Activated CD4-positive, CD25-positive, alpha-beta regulatory T cell treated with anti-CD3 and anti-CD28 coated beads, Interleukin-2, amount 50 U/mL, for 72 hours (primary cell): ENCODE results near the gene ERFL.
A peak's percentile ranks its signal among the peaks of the same experiment; 100 is the strongest.

Source experiments
- DNase-seq: peaks from one replicate; pipeline ENCODE4 v3.0.0; 2021

Gene ERFL

DNA sequence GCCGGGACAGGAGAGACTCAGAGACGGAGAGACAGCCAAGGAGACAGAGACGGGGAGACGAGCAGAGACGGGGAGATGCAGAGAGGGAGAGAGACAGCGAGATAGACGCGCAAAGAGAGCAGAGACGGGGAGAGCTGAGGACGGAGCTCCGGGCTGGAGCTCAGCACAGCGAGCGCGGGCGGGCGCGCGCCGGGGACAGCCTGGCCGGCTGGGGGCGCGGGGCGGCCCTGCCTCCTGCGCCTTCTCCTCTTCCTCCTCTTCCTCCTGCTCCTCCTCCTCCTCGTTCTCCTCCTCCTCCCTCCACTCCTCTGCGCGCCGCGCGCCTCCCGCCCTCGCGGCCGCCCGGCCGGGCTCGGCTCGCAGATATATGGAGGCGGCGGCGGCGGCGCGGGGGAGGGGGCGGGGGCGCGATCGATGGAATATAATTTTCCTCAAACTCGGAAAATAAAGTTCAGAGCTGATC, at the start of gene ERFL:
TSS of gene ERFL (minus strand) at position 229 of the 463 bp plus-strand sequence. CDS start 15,530 bp downstream, outside the sequence.
- peak; percentile 49 for DNase-seq

DNA sequence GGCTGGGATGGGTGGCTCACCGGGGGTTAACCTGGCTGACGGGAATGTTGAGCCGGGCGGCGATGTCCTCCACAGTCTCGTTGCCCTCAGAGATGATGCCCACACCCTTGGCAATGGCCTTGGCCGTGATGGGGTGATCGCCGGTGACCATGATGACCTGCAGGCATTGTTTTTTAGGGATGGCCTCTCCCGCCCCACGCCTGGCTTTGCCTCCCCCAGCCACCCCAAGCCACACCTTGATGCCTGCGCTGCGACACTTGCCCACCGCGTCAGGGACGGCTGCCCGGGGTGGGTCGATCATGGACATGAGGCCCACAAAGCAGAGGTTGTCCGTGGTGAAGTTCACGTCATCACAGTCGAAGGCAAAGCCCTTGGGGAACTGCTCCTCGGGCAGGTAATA, 49.7 kb upstream of the ERFL start:
- DNase-seq: no peak

DNA sequence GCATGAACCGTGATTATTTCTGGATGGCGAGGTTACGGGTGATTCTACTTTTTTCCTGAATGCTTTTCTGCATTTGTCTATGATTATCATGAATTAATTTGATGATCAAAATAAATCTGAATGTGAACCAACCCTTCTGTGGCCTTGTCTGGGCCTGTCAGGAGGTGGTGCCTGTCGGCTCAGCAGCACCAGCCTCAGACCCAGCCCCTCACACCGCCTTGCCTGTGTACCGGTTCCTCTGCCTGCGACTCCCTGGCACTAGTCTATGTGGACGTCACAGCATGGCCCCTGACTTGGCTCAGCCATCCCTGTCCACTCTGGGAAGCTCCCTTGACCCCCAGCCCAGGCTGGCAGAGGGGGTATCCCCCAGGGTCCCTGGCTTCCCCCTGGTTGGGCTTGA, 46.4 kb upstream of the ERFL start:
- DNase-seq: no peak

DNA sequence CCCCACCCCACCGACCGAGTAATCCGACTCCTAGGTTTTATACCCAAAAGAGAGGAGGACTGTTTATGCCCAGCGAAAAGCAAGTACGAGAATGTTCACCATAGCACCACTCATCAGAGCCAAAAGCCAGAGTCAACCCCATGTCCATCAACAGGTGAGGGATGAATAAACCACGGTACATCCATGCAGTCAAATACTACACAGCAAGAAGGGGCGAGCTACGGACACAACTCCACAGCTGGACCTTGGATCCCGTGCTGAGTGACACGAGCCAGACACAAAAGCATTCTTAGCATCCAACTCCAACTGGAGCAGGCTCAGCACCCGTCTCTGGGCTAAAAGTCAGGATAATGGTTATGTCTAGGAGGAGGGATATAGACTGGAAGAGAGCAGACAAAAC, 43.1 kb upstream of the ERFL start:
- no peak for DNase-seq

DNA sequence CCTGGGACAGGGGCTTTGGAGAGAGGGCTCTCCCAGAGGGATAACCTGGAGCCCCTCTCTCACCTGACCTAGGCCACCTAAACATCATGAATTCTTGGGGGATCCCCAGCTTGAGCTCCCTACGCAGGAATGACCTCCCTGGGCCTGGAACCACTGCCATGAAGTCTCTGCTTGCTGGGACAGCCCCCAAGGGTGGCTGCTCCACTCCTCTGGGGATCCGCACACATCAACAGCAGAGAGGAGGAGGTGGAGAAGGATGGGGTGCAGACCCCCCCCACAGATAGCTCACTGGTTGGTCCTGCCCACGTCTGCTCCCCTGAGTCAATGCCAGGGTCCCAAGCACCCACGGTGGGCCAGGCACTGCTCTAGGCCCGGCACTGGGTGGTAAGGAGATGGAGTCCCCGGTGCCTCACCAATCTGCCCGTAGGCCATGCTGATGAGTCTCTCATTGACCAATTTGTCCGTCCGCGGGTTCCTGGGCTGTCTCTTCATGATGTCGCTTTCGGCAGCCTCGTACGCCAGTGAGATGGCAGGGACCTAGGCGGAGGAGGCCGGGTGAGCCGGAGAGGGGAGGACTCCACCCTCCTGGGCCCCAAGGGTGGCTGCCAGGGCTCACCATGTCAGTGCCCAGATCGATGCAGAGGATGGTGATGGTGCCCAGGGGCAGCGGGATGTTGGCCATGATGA, 41.7 kb upstream of the ERFL start:
- DNase-seq: no peak

DNA sequence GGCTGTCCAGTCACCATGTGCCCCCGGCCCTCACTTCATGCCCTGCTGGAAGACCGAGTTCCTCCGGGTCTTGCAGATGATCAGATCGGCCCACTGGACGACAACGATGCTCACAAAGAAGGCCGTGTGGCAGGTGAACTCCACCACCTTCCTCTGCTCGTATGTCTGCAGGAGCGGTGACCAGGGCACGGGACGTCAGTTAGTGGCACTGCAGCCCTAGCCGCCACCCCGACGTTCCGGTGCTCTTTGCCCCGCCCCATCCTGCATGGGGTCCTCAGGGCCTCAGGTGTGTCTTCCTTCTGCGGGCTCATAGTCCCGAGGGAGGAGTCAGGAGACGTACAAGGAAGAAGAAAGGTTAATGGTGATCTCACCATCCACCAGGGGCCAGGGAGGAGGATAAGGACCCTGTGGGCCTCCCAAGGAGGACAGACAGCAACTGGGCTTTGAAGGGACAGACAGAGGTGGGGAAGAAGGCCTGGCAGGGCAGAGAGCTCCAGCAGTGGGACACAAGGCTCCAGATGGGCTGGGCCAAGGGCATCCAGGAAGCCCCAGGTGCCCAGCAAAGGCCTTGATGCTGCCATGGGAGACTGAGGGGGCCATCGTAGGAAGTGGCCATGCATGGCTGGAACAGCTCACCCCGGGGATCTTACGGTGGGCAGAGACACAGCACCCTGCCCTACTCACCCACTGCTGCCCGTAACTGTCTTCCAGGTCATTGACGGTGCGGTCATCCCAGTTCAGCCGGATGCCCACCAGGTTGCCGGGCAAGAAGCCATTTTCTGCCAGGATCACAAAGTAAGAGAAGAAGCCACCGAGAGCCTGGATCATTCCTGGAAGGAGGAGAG, 40.7 kb upstream of the ERFL start:
- DNase-seq: no peak

DNA sequence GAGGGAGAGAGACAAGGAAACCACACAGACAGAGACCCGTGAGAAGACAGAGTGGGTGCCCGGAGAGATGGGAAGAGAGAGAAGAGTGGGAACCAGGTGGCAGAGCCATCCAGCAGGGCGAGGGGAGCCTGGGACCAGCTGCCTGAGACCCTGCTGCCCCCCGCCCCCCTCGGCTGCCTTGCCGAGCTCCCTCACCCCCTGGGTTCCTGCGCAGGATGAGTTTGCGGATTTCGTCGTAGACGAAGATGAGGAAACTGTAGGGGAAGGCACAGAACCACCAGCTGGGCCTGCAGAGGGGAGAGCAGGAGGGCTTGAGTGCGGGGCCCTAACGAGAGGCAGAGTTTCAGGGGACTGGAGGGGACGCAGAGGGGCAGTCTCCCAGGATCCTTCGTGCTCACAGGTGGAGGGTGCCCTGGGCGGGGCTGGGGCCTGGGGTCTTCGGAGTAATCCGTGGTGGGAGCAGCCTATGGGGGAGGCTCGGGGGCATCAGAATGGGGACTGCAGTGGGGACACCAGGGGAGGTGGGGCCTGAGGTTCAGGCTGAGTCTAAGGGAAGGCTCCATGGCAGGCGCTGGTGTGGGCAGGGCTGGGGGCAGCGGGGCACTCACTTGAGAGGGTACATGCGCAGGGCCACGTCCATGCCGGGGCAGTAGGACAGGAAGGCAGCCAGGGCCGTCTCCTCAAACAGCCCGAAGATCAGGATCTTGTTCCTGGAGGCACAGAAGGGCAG, 39.0 kb upstream of the ERFL start:
- no peak for DNase-seq

DNA sequence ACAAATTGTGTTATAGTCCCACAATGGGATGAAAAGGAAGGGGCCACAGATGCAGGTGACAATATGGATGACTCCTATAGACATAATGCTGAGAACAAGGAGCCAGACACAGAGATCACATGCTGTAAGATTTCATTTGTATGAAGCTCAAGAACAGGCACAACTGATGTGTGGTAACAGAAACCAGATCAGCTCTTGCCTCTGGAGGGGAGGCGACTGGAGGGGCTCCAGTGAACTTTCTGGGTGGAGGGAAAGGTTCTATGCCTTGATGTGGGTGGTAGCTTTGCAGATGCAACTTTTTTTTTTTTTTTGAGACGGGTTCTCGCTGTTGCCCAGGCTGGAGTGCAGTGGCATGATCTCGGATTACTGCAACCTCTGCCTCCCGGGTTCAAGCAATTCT, 36.9 kb upstream of the ERFL start:
- DNase-seq: no peak

DNA sequence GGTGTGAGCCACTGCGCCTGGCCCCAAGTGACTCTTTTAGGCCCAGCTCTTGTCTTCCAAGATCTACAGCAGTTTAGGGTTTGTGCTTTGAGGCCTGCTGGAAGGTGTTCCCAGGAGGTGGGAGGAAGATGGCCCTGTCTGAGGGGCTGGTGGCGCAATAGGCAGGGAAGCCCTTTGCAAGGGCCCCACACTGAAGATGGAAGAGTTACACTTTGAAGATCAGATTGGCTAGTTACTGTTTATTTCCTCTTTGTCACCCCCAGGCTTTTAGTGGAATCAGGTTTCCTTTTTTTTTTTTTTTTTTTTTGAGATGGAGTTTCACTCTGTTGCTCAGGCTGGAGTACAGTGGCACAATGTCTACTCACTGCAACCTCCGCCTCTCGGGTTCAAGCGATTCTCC, 32.7 kb upstream of the ERFL start:
- no peak for DNase-seq

DNA sequence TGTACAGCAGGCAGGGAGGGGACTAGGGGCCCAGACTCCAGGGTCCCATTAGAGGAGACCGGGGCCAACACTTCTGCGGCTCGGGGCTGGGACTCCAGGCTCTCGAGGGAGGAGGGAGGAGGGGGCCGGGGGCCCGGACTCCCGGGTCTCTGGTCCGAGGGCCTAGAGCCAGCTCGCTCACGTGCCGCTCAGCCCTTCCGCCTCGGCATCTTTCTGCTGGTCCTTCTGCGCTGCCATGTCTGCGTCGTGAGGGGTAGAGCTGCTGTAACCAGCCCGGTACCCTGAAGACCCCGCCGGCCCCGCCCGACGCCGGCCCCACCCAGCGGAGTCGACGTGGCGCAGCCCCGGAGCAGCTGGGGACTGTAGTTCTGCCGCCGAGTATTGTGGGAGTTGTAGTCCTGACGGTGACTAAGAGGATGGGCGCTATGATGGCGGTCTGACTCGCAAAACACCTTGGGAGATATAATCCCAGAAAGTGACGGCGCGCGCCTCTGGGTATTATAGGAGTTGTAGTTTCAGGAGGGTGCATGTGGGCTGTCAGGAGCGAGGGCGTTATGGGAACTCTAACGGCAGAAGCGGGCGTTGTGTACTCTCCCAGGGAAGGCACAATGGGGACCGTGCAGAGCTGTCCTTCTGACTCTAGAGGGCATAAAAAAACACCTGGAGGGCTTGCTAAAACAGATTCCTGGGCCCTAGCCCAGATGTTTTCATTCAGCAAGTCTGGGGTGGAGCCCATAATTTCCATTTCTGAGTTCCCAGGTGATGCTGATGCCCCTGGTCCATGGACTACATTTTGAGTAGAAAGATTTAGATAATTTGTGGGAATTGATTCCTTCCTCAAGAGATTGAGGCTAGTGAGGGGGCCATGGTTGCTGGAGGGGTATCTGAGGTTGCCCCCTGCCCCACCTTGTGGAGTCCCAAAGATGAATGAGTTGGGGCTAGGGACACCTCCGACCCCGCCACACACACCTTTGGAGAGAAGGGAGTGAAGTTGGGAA, 31.1 kb upstream of the ERFL start, which contains the start of gene RABAC1:
TSS of gene RABAC1 (minus strand) at position 266 of the 998 bp plus-strand sequence. CDS start at position 237, 29 bp downstream.
- peak; percentile 81 for DNase-seq

DNA sequence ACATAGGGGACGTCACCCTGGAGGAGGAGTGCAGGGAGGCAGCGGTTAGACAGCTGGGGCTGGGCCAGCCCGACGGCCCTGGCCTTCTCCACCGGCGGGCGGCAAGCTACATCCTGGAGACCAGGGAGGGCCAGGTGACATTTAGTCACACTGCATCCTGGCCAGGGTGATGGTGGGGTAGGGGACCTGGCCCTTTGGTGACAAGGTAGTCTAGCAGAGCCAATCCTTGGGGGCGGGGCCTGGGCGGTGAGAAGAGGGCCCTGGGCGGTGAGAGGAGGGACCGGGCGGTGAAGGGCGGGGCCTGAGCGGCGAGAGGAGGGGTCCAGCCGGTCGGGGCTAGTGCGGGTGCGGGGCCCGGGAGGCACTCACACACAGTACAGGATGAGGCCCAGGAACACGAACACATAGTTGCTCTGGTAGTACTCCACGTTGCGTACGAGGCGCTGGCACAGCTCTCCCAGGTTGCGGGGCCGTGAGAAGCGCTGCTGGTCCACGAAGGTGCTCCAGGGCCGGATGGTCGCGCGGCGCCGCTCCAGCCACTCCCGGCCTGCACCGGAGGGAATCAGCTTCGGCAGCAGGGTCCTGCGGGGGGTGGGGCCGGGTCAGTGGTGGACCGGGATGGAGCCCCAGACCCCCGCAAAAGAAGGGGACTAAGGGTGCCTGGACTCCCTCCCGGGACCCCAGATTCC, 30.3 kb upstream of the ERFL start:
- peak; percentile 90 for DNase-seq

DNA sequence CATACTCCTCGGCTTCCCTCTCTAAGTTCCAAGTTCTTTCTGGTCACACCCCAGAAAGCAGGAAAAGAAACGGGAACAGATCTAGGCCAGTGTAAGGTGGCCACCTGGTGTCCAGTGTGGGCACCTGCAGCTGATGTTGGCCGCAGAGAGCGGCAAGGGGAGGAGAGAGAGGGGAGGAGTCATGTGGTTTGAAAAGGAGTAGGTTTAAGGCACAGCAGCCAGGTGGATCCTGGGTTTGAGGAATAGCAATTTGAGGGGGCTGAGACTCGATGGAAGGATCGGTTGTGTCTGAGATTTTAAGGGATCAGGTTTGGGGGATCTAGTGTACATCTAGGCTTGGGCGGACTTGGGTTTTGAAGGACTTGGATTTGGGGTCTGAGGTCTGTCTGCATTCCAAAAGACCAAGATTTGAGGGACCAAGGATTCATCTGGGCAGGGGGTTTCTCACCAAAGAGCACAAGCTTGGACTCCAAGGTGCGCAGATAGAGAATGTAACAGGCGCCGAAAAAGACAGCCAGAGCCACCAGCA, 29.7 kb upstream of the ERFL start:
- DNase-seq: peak; percentile 51

DNA sequence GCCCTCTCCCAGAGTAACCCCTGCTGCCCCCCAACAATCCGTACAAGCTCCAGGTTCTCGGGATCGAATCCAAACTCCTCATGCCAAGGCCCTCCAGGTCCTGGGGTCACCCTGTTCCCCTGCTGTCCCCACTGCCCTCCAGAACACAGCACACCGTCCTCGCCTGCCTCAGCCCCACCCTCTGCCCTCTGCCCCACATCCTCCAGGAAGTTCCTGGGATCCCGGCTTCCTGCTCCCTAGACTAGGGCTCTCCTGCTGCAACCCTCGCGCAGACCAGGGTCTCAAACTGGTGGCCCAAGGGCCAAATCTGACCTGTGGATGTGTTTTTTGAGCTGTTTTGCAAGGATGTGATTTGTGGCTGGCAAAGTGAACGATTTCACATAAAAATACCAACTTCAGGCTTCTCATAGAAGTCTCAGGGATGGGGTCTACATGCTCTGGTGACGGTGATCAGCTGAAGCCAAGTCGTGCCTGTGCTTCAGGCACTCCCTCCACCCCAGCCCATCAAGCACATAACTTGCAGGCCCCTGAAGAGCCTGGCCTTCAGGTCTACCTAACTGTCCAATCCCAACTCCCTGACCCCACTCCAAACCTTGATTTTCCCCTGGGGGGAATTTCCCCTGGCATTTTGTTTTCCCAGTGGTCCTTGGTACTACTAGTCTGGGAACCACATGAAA, 29.1 kb upstream of the ERFL start:
- DNase-seq: no peak

DNA sequence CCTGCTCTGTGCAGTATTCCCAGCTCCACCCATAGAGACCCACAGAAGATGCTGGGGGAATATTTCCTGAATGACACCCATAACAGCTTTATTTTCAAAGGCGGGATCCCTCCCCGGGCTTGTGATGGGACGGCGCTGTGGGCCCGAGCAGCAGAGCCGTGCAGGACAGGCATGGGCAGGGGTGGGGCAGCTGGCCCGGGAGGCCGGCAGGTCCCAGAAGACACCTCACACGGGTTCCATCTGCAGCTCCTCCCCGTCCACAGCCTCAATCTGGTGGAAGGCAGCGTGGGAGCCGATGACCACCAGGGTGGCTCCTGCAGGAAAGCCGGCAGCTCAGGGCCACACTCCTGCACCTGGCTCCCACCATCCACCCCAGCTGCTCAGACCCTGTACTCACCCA, 28.4 kb upstream of the ERFL start:
- DNase-seq: no peak

DNA sequence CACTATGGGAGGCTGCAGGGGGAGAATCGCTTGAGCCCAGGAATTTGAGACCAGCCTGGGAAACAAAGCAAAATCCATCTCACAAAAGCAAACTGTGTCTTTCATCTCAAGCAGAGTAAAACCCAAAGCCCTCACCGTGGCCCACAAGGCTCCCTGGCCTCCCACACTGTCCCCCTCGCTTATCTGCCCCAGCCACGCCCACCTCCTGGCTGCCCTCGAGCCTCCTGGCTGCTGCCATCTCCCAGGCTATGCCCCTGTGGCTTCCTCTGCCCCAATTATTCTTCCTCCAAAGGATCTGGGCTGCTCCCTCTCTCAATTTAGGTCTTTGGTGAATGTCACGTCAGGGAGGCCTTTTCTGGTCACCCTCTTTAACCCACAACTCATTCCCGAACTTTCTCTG, 27.3 kb upstream of the ERFL start:
- DNase-seq: no peak

DNA sequence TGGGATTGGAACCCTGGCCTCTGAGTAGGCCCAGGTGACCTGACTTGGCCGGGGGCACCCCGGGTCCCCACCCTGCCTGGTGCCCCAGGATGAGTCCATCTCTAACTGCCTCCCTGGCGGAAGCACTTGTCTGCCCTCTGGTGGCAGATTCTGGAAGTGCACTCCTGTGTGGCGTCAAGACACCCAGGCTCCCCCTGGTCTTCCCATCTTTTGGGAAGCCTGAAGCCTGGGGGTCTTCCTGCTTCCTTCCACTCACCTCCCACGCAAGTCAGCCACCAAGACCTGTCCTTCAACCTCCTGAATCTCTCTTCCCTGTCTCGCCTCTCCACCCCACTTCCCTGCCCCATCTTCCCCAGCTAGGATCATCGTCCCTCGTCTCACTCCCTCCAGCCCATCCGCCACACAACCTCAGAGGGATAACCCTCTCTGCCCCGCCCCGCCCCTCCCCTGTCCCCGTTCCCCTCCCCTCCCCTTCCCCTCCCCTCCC, 23.5 kb upstream of the ERFL start:
- DNase-seq: peak; percentile 93

DNA sequence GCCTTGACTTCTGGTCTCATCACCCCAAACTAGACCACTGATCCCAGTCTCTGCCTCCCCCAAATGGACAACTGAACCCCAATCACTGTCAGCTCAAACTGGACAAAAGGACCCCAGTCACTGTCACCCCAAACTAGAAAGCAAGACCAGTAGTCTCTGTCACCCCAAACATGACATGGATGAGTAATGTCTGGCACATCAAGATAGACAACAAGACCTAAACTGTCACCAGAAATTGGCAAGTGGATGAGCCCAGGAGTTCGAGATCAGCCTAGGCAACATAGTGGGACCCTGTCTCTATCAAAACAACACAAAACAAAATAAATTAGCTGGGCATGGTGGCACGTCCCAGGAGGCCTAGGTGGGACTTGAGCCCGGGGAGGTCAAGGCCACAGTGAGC, 18.8 kb upstream of the ERFL start:
- DNase-seq: no peak

DNA sequence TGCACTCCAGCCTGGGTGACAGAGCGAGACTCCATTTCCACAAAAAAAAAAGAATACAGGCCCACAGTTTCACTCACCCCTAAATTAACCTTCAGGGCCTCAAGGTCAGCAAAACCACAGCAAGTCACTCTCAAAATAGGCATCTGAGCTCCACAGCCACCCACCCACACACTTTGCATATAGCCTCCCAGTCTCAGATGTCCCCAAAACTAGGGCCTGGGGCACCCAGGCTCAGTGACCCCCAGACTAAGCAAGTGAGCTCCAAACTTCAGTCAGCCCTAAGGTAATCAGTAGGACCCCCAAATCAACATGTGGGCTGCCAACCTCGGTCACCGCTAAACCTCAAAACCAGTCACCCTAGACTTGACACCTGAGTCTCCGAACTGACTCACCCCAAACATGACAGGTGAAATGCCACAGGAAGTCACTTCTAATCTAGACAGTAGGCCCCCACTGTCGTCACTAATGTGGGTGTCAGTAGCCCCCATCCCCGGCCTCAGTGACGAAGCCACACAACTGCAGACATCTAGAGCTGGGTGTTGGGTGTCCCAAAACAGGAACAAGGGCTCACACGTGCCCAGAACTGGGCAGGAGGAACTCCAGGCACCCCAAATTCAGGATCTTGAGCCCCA, 17.0 kb upstream of the ERFL start:
- DNase-seq: peak; percentile 75

DNA sequence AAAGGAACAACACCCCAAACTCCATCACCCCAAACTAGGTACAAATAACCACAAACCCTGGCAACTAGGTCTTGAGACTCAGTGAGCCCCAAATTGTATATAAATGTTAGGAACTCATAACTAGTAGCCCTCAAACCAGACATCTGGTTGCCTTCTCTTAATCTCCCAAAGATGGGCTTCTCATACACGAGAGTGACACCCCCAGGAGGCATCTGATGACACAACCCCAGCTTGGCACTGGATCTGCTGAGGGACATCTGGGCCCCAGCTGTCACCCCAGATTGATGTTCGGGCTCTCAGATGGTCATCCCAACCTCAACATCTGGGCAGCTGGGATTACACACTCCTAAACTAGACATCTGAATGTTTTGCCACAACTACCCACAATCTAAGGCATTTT, 16.1 kb upstream of the ERFL start:
- no peak for DNase-seq
